HCT116 (cell line): Measurements from ENCODE around the gene ATAD2B. TPM values are rescaled to one million over a fixed set of nuclear protein-coding genes. Genes with fewer than 3 reads are reported as not detected.

ENCODE experiments used
- ATAC-seq: fragments of 200-7000 bp; cut with Tn5 transposase; 2 replicates; pipeline ENCODE4 v1.9.1; 2020; ENCODE audit warnings: mild to moderate bottlenecking, moderate library complexity
- BruUV-seq: library from RNA; stranded (reverse); fragments of 400-500 nt; replicated peaks from 2 replicates; lab custom pipeline; 2021; lab: Mats Ljungman, UMichigan
- CTCF ChIA-PET: fragments of 300-600 bp; sonication (Branson Sonifier 250); formaldehyde crosslinking; loops from one replicate; lab custom pipeline; 2021; ENCODE audit warnings: antibody characterized with exemption; lab: Charles Lee
- POLR2A ChIA-PET: fragments of 300-600, 350-600 bp; sonication (Branson Sonifier 250); formaldehyde crosslinking; loops from one replicate; lab custom pipeline; 2021; ENCODE audit warnings: antibody characterized with exemption; lab: Charles Lee
- RAD21 ChIA-PET, 2 experiments: fragments of 300-600 bp; sonication (Branson Sonifier 250); formaldehyde crosslinking; loops; one replicate each; lab custom pipeline; 2023; ENCODE audit warnings: low total read pairs in 2 of 2; ENCODE audit not compliant: uncharacterized antibody in 2 of 2, unreplicated experiment in 2 of 2, low non-redundant PET in 1 of 2; lab: Charles Lee
- DNase-seq: peaks from one replicate; pipeline ENCODE4 v3.0.0-alpha.2; 2010; ENCODE audit warnings: low read depth, low spot score
- H2AFZ ChIP-seq: fragments of 200-600 bp; shearing (Covaris generic), sonication (generic); 2 replicates; pipeline ENCODE4 v1.6.1; 2017; ENCODE audit warnings: low read depth, mixed run types, mixed read lengths, antibody characterized with exemption, low read length; ENCODE audit not compliant: poor library complexity, severe bottlenecking
- H3K27ac ChIP-seq: 2 replicates; pipeline ENCODE4 v1.5.1; 2012; ENCODE audit warnings: low read depth, low read length
- H3K27me3 ChIP-seq: fragments of 200-600 bp; sonication (generic); 2 replicates; pipeline ENCODE4 v1.6.1; 2016; ENCODE audit warnings: mixed run types, low read length, mixed read lengths; ENCODE audit not compliant: insufficient read depth
- H3K36me3 ChIP-seq, 2 experiments: fragments of 200-500 bp in 1 of 2; fragments of 200-600 bp in 1 of 2; sonication (Bioruptor generic) in 1 of 2; sonication (generic) in 1 of 2; 2 replicates each; pipeline versions ENCODE4 v1.5.1 to v1.6.1; 2014 to 2016; ENCODE audit warnings: low read length in 2 of 2, inconsistent platforms in 1 of 2, mixed read lengths in 1 of 2, mixed run types in 1 of 2; ENCODE audit not compliant: insufficient read depth in 2 of 2, control insufficient read depth in 1 of 2
- H3K4me1 ChIP-seq, 2 experiments: fragments of 200-600 bp in 1 of 2; sonication (generic) in 1 of 2; 2 replicates each; pipeline versions ENCODE4 v1.5.1 to v1.6.1; 2012 to 2017; ENCODE audit warnings: low read length in 2 of 2, inconsistent platforms in 1 of 2, mild to moderate bottlenecking in 1 of 2, mixed read lengths in 1 of 2, mixed run types in 1 of 2, moderate library complexity in 1 of 2; ENCODE audit not compliant: insufficient read depth in 2 of 2, control insufficient read depth in 1 of 2
- H3K4me2 ChIP-seq: fragments of 200-600 bp; sonication (generic); 2 replicates; pipeline ENCODE4 v1.6.1; 2017; ENCODE audit warnings: mixed run types, low read length, mixed read lengths
- H3K4me3 ChIP-seq, 2 experiments: fragments of 200-600 bp in 1 of 2; sonication (generic) in 1 of 2; replicated peaks in 1 of 2; 2 replicates each; pipeline ENCODE4 v1.5.1; 2011 to 2016; ENCODE audit warnings: low read length in 2 of 2, control low read depth in 1 of 2, low read depth in 1 of 2, mild to moderate bottlenecking in 1 of 2, mixed read lengths in 1 of 2, mixed run types in 1 of 2
- H3K79me2 ChIP-seq: fragments of 200-600 bp; sonication (generic); 2 replicates; pipeline ENCODE4 v1.6.1; 2017; ENCODE audit warnings: mild to moderate bottlenecking, mixed run types, low read length, moderate library complexity, mixed read lengths; ENCODE audit not compliant: insufficient read depth
- H3K9ac ChIP-seq: fragments of 200-600 bp; sonication (generic); 2 replicates; pipeline ENCODE4 v1.6.1; 2016; ENCODE audit warnings: low read length, mixed read lengths
- H3K9me2 ChIP-seq: fragments of 200-600 bp; sonication (generic), shearing (Covaris generic); 2 replicates; pipeline ENCODE4 v1.6.1; 2017; ENCODE audit warnings: mixed run types, mild to moderate bottlenecking, moderate library complexity; ENCODE audit not compliant: insufficient read depth
- H3K9me3 ChIP-seq, 2 experiments: fragments of 200-500 bp in 1 of 2; fragments of 200-600 bp in 1 of 2; sonication (Bioruptor generic) in 1 of 2; sonication (generic) in 1 of 2; 2 replicates each; pipeline ENCODE4 v1.6.1; 2014 to 2017; ENCODE audit warnings: low read length in 2 of 2, mixed read lengths in 2 of 2, inconsistent platforms in 1 of 2, low read depth in 1 of 2, mild to moderate bottlenecking in 1 of 2, mixed run types in 1 of 2, moderate library complexity in 1 of 2; ENCODE audit not compliant: control insufficient read depth in 1 of 2, insufficient read depth in 1 of 2
- H4K20me1 ChIP-seq: fragments of 200-600 bp; sonication (generic), shearing (Covaris generic); 2 replicates; pipeline ENCODE4 v1.6.1; 2017; ENCODE audit warnings: mixed run types, mild to moderate bottlenecking, moderate library complexity; ENCODE audit not compliant: insufficient read depth
- CBX3 ChIP-seq: IDR thresholded peaks from 2 replicates; pipeline ENCODE4 v1.6.1; 2012; ENCODE audit warnings: low read depth
- CEBPB ChIP-seq: IDR thresholded peaks from 2 replicates; pipeline ENCODE4 v1.6.1; 2012; ENCODE audit warnings: low read depth
- CTCF ChIP-seq, 3 experiments: fragments of 200-600 bp in 1 of 3; sonication (generic) in 1 of 3; IDR thresholded peaks in 2 of 3; conservative IDR thresholded peaks in 1 of 3; 2 replicates each; pipeline ENCODE4 v1.5.1; 2012 to 2017; ENCODE audit warnings: low read depth in 2 of 3, low read length in 2 of 3, antibody characterized with exemption in 1 of 3, borderline replicate concordance in 1 of 3, control low read depth in 1 of 3, mild to moderate bottlenecking in 1 of 3, mixed read lengths in 1 of 3, mixed run types in 1 of 3, moderate library complexity in 1 of 3; ENCODE audit not compliant: insufficient read depth in 1 of 3
- EGR1 ChIP-seq: IDR thresholded peaks from 2 replicates; pipeline ENCODE4 v1.6.1; 2012; ENCODE audit warnings: low read depth
- EZH2 ChIP-seq: fragments of 200-600 bp; sonication (generic); IDR thresholded peaks from 2 replicates; pipeline ENCODE4 v1.6.1; 2017; ENCODE audit warnings: antibody characterized with exemption, mixed run types
- EZH2phosphoT487 ChIP-seq: fragments of 200-600 bp; IDR thresholded peaks from 2 replicates; pipeline ENCODE4 v1.6.1; 2018; ENCODE audit warnings: antibody characterized with exemption, borderline replicate concordance
- JUND ChIP-seq: IDR thresholded peaks from 2 replicates; pipeline ENCODE4 v1.6.1; 2012
- POLR2A ChIP-seq: IDR thresholded peaks from 2 replicates; pipeline ENCODE4 v1.7.0; 2011; ENCODE audit warnings: borderline replicate concordance; ENCODE audit not compliant: insufficient read depth, insufficient read length; ENCODE audit errors: extremely low read depth
- REST ChIP-seq: IDR thresholded peaks from 2 replicates; pipeline ENCODE4 v1.6.1; 2012; ENCODE audit warnings: low read depth
- SIN3A ChIP-seq: IDR thresholded peaks from 2 replicates; pipeline ENCODE4 v1.6.1; 2012; ENCODE audit warnings: low read depth
- SP1 ChIP-seq: IDR thresholded peaks from 2 replicates; pipeline ENCODE4 v1.6.1; 2012; ENCODE audit warnings: low read depth
- SRF ChIP-seq: IDR thresholded peaks from 2 replicates; pipeline ENCODE4 v1.6.1; 2012; ENCODE audit warnings: low read depth
- TCF7L2 ChIP-seq: IDR thresholded peaks from 2 replicates; pipeline ENCODE4 v1.7.0; 2011; ENCODE audit warnings: borderline replicate concordance, inconsistent platforms; ENCODE audit not compliant: insufficient read depth, insufficient read length; ENCODE audit errors: extremely low read depth
- ZFX ChIP-seq: fragments of 450-650 bp; IDR thresholded peaks from 2 replicates; pipeline ENCODE4 v1.6.1; 2017
- intact Hi-C: fragments of 100-400 bp; cut with micrococcal nuclease; formaldehyde crosslinking; loops from 2 replicates; pipeline ENCODE4 v1.10.0; 2022
- total RNA-seq: library from RNA; stranded (reverse); gene quantifications from one replicate; pipeline ENCODE4 v1.2.1, GENCODE V29; 2021; ENCODE audit not compliant: unreplicated experiment
- TF ChIP-seq, protein P1 (sequence below): IDR thresholded peaks from 2 replicates; pipeline ENCODE4 v1.6.1; 2012

Gene ATAD2B
- total RNA-seq, 1 experiment from 2014 or later = 9.6 TPM

DNA sequence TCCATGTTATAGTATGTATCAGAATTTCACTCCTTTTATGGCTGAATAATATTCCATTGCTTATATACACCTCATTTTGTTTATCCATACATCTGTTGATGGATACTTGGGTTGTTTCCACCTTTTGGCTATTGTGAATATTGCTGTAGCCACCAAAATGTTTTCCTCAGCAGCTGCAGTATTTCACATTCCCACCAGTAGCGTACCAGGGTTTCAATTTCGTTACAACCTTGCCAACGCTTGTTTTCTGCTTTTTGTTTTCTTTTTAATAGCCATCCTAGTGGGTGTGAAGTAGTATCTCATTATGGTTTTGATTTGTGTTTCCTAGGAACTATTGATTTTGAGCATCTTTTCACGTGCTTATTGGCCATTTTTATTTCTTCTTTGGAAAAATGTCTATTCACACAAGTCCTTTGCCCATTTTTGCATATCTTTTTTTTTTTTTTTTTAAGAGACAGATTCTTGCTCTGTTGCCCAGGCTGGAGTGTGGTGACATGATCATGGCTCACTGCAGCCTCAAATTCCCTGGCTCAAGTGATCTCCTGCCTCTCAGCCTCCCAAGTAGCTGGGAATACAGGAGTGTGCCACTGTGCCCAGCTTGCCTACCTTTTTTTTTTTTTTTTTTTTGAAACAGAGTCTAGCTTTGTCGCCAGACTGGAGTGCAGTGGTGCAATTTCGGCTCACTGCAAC is 27.5 kb upstream of the ATAD2B start:
- Histone ChIP-seq H3K4me2 (no peak overlapping the region), H3K27ac (no peak overlapping the region), H3K4me3 (no peak overlapping the region), H3K79me2 (peaks cover 47% of the 10 kb centered on the region), H3K9ac (no peak overlapping the region), H3K27me3 (no peaks in the 10 kb centered on the region), H3K9me2 (no peaks in the 10 kb centered on the region), H3K9me3 (no peaks in the 10 kb centered on the region), H3K4me1 (peaks cover 0 to 12% of the 10 kb centered on the region in 2 experiments; a peak in 2 of 4 replicates), H2AFZ (no peak overlapping the region), H3K36me3 (no peaks in the 10 kb centered on the region), H4K20me1 (no peaks in the 10 kb centered on the region)
- CTCF ChIA-PET = no interaction called here
- no peak for ATAC-seq
- POLR2A ChIA-PET = no interaction called here
- intact Hi-C loops = no loop called here
- DNase-seq = no peak
- BruUV-seq = no TSS peak
- TF ChIP-seq SIN3A (no peak), CEBPB (no peak), CBX3 (no peak), ZFX (no peak), SRF (no peak), TCF7L2 (no peak), CTCF (IDR thresholded peaks at IDR 0.05 in 2 of 3, conservative IDR thresholded peaks at IDR 0.05 in 1 of 3; ENCODE audit: borderline replicate concordance in 1 of 3, insufficient read depth in 1 of 3, low read depth in 2 of 3, low read length in 2 of 3) (no peak)
- RAD21 ChIA-PET = no interaction called here

- CTCF ChIA-PET = no interaction called here
- H3K9ac ChIP-seq = no peak overlapping the region
- H3K27me3 ChIP-seq = no peaks in the 10 kb centered on the region
- no peak overlapping the region for H3K27ac ChIP-seq
- POLR2A ChIA-PET = interaction anchor here (2.9 kb wide), 1 partner anchor 26 kb away, joined by 7 read pairs; the partner anchor contains the start of gene ATAD2B
- RAD21 ChIA-PET = no interaction called here
- H3K9me2 ChIP-seq = no peaks in the 10 kb centered on the region
- H3K36me3 ChIP-seq = no peaks in the 10 kb centered on the region
- H3K4me3 ChIP-seq = no peak overlapping the region
- no TSS peak for BruUV-seq
- no peak overlapping the region for H3K4me2 ChIP-seq
- DNase-seq = no peak
- H4K20me1 ChIP-seq = no peaks in the 10 kb centered on the region
- H2AFZ ChIP-seq = no peak overlapping the region
- H3K4me1 ChIP-seq = peaks cover 0 to 12% of the 10 kb centered on the region in 2 experiments; a peak in 2 of 4 replicates
- ATAC-seq = no peak
- peaks cover 50% of the 10 kb centered on the region for H3K79me2 ChIP-seq
- intact Hi-C loops = no loop called here
- no peaks in the 10 kb centered on the region for H3K9me3 ChIP-seq
- TF ChIP-seq, protein P1, sequence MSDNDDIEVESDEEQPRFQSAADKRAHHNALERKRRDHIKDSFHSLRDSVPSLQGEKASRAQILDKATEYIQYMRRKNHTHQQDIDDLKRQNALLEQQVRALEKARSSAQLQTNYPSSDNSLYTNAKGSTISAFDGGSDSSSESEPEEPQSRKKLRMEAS = no peak
- TF ChIP-seq SIN3A (no peak), REST (no peak), SP1 (no peak), POLR2A (no peak), CEBPB (no peak), EZH2phosphoT487 (no peak), JUND (no peak), EGR1 (no peak), CBX3 (no peak), SRF (no peak), ZFX (no peak), EZH2 (no peak)
Observed at GRCh38 chr2:23953625-23954024, 26.7 kb upstream of the ATAD2B start.
